ENCODE data around the gene FLOT2.

GRCh38 chr17:28857905-28858800 lies 39.4 kb downstream of the FLOT2 start:
- TF ChIP-seq CTCF (IDR thresholded peaks at IDR 0.05) (no peak), POLR2A (IDR thresholded peaks at IDR 0.05) (no peak)
